Hematopoietic multipotent progenitor cell (in vitro differentiated cells): Measurements from ENCODE around the gene RASD1. TPM values are rescaled to one million over a fixed set of nuclear protein-coding genes. Genes with fewer than 3 reads are reported as not detected.
"Not testable (repeated sequence)": the region's sequence is repeated elsewhere in the genome, so short reads cannot be mapped to it uniquely, and the experiment has no call there.

Experiments used
- DNase-seq, 3 donors: peaks; one replicate each; pipeline ENCODE4 v3.0.0-alpha.2; 2011 to 2015; ENCODE audit warnings: low read depth in 2 of 3, low spot score in 2 of 3
- total RNA-seq: library from RNA; depleted of rRNA; stranded (reverse); fragments of >200 nt; gene quantifications from one replicate; pipeline ENCODE4 v1.2.3, GENCODE V29; 2012

The RASD1 gene
- total RNA-seq, 1 donor, result 3.0 TPM

GRCh38 chr17:17479209-17479608 is 17.0 kb downstream of the RASD1 start:
- DNase-seq, result no peak

GRCh38 chr17:17476865-17477467 is 19.2 kb downstream of the RASD1 start, which contains the start of gene MED9:
Gene MED9 (plus strand): TSS chr17:17477000. CDS start chr17:17477042, 42 bp downstream.
- peak; percentile 93 to 95 (median 95) for DNase-seq

- DNase-seq, result no peak
Measured at GRCh38 chr17:17474341-17474740, 21.9 kb downstream of the RASD1 start.

- no peak for DNase-seq
Measured at GRCh38 chr17:17472333-17472920, 23.8 kb downstream of the RASD1 start.

GRCh38 chr17:17469996-17470395 is 26.2 kb downstream of the RASD1 start:
- no peak for DNase-seq

GRCh38 chr17:17469358-17469757 is 26.8 kb downstream of the RASD1 start:
- no peak for DNase-seq

- DNase-seq, result no peak
Measured at GRCh38 chr17:17468217-17469010, 27.8 kb downstream of the RASD1 start.

- DNase-seq, result no peak
Measured at GRCh38 chr17:17467720-17468119, 28.5 kb downstream of the RASD1 start.

GRCh38 chr17:17467016-17467415 is 29.2 kb downstream of the RASD1 start:
- DNase-seq, result no peak

- no peak for DNase-seq
Measured at GRCh38 chr17:17466511-17466910, 29.7 kb downstream of the RASD1 start.

GRCh38 chr17:17465878-17466277 is 30.3 kb downstream of the RASD1 start:
- DNase-seq, result not testable (repeated sequence)

- no peak for DNase-seq
Measured at GRCh38 chr17:17463821-17464220, 32.4 kb downstream of the RASD1 start.

GRCh38 chr17:17462048-17462824 is 34.0 kb downstream of the RASD1 start:
- DNase-seq, result no peak

- no peak for DNase-seq
Measured at GRCh38 chr17:17460038-17460437, 36.2 kb downstream of the RASD1 start.

GRCh38 chr17:17457680-17458079 is 38.5 kb downstream of the RASD1 start:
- DNase-seq, result no peak

- no peak for DNase-seq
Measured at GRCh38 chr17:17456251-17456650, 39.9 kb downstream of the RASD1 start.

- no peak for DNase-seq
Measured at GRCh38 chr17:17455173-17455572, 41.0 kb downstream of the RASD1 start.

GRCh38 chr17:17454700-17455099 is 41.5 kb downstream of the RASD1 start:
- DNase-seq, result not testable (repeated sequence)

GRCh38 chr17:17454276-17454675 is 41.9 kb downstream of the RASD1 start:
- DNase-seq, result no peak

- no peak for DNase-seq
Measured at GRCh38 chr17:17453088-17453487, 43.1 kb downstream of the RASD1 start.

GRCh38 chr17:17448723-17449122 is 47.5 kb downstream of the RASD1 start:
- DNase-seq, result no peak
